Stimulated activated CD4-positive, alpha-beta T cell treated with anti-CD3 and anti-CD28 coated beads, TNF-alpha, amount 100 ng/mL, for 4 hours (primary cell): Measurements from ENCODE around the gene ST7.
A peak's percentile ranks its signal among the peaks of the same experiment; 100 is the strongest.
"Not testable (repeated sequence)": the region's sequence is repeated elsewhere in the genome, so short reads cannot be mapped to it uniquely, and the experiment has no call there.

Source experiments
- DNase-seq, 3 experiments: peaks; one replicate each; pipeline ENCODE4 v3.0.0-alpha.2; 2020; ENCODE audit warnings: low read depth in 3 of 3

ST7 gene

DNA sequence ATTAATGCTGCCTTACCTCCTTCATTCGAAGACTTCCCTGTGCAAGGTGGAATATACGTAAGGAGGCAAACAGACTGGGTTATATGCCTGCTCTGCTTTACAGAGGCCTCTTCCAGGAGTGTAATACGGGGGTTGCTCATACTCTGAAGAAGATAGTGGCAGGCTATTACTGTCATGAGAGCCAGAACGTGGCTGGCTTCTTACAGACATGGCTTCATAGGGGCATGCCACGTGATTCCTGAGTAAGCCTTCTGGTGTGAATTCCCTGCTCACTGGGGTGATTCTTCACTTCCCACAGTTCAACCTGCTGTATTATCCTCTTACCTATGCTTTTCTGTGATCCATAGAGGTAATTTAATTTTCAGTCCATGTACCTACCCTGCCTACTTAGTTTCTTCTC lies 141.8 kb downstream of the ST7 start:
- no peak for DNase-seq

- no peak for DNase-seq
Measured at GRCh38 chr7:117096330-117096729, 143.0 kb downstream of the ST7 start.

DNA sequence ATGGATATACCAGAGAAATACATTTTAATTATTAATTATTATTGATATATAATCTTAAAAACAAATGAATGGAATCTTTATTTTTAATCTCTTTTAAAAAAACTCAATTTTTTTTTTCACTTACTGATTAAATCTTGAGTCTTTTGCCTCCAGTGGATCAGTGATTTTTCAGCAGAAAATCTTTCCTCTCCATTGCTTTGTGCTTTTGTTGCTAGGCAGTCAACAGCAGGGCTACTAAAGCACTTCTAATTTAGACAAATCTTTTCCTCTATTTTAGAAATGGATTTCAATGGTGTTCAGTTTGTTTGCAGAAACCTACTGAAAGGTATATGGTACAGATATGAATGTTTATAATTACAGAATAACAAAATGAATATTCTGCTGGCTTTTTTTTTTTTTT lies 143.6 kb downstream of the ST7 start:
- no peak for DNase-seq

DNA sequence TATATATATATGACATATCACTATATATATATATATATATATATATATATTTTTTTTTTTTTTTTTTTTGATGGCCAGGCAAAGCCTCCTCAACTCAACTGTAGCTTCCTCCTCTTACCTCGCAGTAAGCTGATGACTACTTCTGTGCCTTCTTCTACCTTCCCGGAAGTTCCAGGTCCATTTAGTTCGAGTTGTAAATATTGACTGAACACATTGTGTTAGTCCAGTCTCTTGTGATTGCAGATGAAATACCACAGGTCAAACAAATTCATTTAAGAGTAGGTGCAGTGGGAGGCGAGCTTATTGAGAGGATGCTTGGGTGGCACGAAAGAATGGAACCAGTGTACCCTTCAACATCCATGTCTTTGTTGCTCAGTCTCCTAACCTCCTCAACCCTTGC lies 144.6 kb downstream of the ST7 start:
- DNase-seq, result no peak

DNA sequence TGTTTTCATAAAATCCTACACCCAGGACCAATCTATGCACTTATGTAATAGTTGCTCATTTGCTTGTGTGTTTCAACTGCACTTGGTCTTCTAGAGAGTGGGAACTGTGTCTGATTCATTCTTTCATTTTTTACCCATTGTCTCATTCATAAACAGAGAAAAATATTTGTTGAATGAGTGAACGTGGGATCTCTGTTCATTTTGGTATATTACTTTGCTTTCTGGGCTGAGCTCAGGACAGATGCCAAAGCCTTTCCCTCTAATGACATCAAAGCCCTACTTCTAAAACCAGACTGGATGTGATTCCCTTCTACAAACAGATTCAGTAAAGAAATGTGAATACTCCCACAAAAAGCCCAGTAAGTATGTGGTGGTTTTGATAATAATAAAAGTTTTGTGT lies 145.2 kb downstream of the ST7 start:
- no peak for DNase-seq

DNA sequence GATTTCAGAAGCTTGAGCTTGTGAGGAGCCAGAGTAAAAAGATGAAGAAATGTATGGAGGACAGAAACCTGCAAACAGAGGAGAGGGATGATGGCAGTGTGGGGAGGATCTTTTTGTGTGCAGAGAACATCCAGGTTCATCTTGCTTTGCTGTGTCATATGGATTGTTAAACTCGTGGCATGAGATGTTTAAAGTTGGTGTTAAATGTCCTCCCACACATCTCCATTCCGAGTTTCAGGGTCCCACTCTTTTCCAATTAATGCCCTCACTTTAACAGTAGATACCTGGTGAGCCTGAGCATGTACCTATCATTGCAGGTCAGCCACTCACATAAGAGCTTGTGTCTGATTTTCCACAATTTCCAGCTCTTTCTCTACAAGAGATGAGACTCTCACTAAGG lies 147.7 kb downstream of the ST7 start:
- no peak for DNase-seq

GRCh38 chr7:117110480-117111315 lies 157.4 kb downstream of the ST7 start:
- peak in 1 of 3 experiments; percentile 23 for DNase-seq

GRCh38 chr7:117111535-117111934 lies 158.2 kb downstream of the ST7 start:
- no peak for DNase-seq

GRCh38 chr7:117112640-117113039 lies 159.3 kb downstream of the ST7 start:
- no peak for DNase-seq

GRCh38 chr7:117113871-117114270 lies 160.6 kb downstream of the ST7 start:
- DNase-seq, result no peak

DNA sequence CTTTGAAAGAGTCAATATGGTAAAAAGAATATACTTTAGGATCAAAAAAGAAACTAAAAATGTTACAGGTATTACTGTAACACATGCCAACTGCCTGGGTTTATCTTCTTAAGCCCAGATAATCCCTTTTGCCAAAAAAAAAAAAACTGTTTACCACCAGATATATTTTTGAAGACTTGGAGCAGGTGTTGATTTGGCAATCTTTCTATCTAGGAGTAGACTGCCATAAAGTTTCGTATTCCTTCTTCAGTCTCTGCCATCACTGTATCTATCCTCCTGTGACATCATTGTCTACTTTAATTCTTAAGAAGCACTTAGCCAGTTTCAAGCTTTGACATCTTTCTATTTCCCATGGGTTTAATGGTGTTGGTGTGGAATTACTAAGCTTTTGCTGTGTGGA lies 161.0 kb downstream of the ST7 start:
- DNase-seq, result no peak

DNA sequence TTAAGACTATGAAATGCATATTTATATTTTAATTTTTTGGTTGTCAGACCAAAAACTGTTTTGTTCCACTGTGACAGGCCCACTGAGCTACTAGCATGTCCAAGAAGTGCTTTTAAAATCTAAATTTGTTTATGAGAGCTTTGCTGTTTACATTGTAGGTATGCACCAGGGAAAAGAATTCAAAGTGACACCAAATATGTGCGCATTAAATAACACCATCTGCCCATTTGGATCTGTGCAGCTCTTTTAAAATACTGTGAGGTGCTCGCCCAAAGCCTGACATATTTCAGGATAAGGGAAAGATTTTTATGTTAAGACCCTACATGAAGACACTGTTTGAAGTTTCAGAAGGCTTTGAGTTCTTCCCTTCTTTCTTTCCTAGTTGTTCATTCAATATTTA lies 162.9 kb downstream of the ST7 start:
- no peak for DNase-seq

- DNase-seq, result no peak
Measured at GRCh38 chr7:117117172-117117571, 163.9 kb downstream of the ST7 start.

- no peak for DNase-seq
Measured at GRCh38 chr7:117118579-117119180, 165.4 kb downstream of the ST7 start.

GRCh38 chr7:117119192-117119924 lies 166.1 kb downstream of the ST7 start:
- peak; percentile 40 to 63 (median 54) for DNase-seq

- not testable (repeated sequence) for DNase-seq
Measured at GRCh38 chr7:117120321-117120720, 167.0 kb downstream of the ST7 start.

DNA sequence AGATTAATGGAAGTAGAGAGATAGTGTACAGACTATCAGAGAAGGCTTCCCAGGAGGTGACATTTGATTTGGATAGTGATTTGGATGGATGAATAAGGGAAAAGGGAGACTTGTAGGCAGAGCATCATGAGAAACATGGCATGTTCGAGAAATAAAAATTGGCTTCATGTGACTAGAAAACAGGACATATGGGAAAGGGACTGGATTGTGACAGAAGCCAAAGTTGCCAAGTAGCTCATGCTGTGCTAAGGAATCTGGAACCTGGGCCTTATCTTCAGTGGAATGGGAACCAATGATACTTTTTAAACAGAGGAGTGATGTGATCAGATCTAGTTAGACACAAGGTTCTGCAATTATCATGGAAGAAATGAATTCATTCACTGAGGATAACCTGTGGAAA lies 168.7 kb downstream of the ST7 start:
- not testable (repeated sequence) for DNase-seq

DNA sequence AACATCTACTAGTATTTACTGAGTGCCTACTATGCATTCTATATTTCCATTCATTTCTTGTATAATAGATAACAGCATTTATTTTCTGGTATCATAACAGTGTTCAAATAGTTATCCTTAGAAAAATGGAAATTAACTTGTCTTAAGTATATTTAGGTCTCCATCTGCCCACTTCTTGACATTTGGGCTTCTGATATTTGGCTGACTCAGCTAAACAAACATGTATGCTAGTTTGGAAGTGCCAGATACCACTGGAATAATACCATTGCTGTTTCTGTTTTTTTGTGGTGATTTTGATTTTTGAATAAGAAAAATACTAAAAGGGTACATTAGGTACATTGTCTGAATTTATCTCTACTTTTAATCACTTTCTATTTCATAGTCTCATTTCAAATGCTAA lies 169.2 kb downstream of the ST7 start:
- no peak for DNase-seq

- no peak for DNase-seq
Measured at GRCh38 chr7:117123311-117123926, 170.1 kb downstream of the ST7 start.

DNA sequence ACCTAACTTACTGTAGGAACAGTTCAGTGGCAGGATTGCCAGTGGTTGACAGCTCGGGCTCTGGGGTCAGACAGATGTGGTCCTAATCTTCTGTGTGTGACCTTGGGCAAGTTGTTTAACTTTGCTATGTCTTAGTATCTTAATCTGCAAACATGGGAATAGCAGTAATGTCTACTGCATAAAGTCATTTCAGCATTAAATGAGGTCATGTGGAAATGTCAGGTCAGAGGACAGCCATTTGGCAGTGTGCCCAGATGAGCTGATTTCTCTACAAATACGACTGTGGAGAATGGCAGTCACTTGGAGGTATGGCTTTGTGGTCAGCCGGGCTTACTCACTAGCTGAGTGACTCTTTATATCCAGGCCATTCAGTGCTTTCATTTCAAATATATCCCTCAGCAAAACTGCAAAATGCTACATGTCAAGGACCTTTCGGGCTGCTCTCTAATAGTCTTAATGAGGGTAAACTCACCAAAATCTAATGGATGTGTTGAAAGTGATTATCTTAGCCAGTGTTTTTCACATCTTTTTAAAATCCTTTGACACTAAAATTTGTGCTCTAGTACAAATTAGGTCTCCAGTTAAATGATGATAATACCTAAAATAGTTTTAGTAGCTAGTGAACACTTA lies 171.4 kb downstream of the ST7 start:
- peak in 1 of 3 experiments; percentile 24 for DNase-seq

DNA sequence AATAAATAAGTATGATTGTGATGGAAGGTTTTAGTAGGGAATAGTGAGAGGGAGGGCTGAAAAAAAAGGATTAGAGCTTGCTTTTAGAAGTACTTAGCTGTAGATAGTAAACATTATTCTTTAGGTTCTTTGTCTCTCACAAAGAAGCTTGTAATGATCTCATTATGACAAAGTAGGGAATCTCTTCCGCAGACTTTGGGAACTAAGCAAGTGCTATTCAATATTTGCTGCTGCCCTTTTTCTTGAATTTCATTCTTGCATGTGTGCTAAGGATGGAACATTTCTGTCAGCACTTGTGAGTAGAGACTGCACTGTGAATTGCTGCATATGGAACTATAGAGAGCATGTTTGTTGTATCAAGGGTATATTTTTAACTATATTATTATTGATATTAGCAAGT lies 173.4 kb downstream of the ST7 start:
- no peak for DNase-seq
